ENCODE results near the gene ADORA2A.

The ADORA2A gene

DNA sequence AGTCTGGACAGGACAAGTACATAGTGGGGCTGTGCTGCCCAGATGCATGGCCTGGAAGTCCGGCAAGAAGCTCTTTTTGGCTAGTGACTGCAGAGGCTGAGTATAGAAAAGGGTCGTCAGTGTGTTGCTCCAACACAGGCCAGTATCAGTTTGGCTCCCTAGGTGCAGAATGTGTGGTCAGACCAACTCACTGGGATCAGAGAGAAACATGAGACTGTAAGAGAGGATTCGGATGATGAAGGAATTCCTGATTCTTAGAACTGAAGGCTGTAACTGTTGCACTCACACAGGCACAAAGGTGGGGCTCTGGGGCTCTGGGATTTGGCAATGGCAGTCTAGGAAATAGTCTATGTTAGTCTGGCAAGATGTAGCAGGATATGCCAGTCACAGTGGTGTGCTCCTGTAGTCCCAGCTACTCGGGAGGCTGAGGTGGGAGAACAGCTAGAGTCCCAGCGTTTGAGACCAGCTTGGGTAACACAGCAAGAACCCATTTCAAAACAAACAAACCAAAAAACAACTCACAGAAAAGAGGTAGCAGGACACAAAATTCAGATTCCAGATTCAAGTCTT, 56.7 kb downstream of the ADORA2A start:
- TF ChIP-seq NFIC (IDR thresholded peaks at IDR 0.05), result no peak
- no peak for TF ChIP-seq YY1 (IDR thresholded peaks at IDR 0.05; ENCODE audit: low read depth)
- TF ChIP-seq TAF1 (IDR thresholded peaks at IDR 0.05; ENCODE audit: low read depth), result no peak
- no peak for TF ChIP-seq EP300 (IDR thresholded peaks at IDR 0.05; ENCODE audit: borderline replicate concordance)
- TF ChIP-seq CEBPB (IDR thresholded peaks at IDR 0.05), result no peak
- no peak for TF ChIP-seq RAD21 (IDR thresholded peaks at IDR 0.05; ENCODE audit: low read depth)
- TF ChIP-seq ZBTB7A (IDR thresholded peaks at IDR 0.05; ENCODE audit: low read depth), result no peak
- no peak for TF ChIP-seq TCF12 (IDR thresholded peaks at IDR 0.05; ENCODE audit: low read depth)
- no peak for TF ChIP-seq EGR1 (IDR thresholded peaks at IDR 0.05)
- TF ChIP-seq TEAD4 (IDR thresholded peaks at IDR 0.05), result no peak
- TF ChIP-seq, protein P1, sequence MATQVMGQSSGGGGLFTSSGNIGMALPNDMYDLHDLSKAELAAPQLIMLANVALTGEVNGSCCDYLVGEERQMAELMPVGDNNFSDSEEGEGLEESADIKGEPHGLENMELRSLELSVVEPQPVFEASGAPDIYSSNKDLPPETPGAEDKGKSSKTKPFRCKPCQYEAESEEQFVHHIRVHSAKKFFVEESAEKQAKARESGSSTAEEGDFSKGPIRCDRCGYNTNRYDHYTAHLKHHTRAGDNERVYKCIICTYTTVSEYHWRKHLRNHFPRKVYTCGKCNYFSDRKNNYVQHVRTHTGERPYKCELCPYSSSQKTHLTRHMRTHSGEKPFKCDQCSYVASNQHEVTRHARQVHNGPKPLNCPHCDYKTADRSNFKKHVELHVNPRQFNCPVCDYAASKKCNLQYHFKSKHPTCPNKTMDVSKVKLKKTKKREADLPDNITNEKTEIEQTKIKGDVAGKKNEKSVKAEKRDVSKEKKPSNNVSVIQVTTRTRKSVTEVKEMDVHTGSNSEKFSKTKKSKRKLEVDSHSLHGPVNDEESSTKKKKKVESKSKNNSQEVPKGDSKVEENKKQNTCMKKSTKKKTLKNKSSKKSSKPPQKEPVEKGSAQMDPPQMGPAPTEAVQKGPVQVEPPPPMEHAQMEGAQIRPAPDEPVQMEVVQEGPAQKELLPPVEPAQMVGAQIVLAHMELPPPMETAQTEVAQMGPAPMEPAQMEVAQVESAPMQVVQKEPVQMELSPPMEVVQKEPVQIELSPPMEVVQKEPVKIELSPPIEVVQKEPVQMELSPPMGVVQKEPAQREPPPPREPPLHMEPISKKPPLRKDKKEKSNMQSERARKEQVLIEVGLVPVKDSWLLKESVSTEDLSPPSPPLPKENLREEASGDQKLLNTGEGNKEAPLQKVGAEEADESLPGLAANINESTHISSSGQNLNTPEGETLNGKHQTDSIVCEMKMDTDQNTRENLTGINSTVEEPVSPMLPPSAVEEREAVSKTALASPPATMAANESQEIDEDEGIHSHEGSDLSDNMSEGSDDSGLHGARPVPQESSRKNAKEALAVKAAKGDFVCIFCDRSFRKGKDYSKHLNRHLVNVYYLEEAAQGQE (IDR thresholded peaks at IDR 0.05; ENCODE audit: low read depth), result no peak
- TF ChIP-seq, protein P2, sequence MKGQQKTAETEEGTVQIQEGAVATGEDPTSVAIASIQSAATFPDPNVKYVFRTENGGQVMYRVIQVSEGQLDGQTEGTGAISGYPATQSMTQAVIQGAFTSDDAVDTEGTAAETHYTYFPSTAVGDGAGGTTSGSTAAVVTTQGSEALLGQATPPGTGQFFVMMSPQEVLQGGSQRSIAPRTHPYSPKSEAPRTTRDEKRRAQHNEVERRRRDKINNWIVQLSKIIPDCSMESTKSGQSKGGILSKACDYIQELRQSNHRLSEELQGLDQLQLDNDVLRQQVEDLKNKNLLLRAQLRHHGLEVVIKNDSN (IDR thresholded peaks at IDR 0.05), result no peak
- TF ChIP-seq, protein P3, sequence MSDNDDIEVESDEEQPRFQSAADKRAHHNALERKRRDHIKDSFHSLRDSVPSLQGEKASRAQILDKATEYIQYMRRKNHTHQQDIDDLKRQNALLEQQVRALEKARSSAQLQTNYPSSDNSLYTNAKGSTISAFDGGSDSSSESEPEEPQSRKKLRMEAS (IDR thresholded peaks at IDR 0.05), result no peak
- TF ChIP-seq FOXM1 (IDR thresholded peaks at IDR 0.05; ENCODE audit: borderline replicate concordance, low read depth), result no peak
- TF ChIP-seq CREB1 (IDR thresholded peaks at IDR 0.05; ENCODE audit: low read depth), result no peak

DNA sequence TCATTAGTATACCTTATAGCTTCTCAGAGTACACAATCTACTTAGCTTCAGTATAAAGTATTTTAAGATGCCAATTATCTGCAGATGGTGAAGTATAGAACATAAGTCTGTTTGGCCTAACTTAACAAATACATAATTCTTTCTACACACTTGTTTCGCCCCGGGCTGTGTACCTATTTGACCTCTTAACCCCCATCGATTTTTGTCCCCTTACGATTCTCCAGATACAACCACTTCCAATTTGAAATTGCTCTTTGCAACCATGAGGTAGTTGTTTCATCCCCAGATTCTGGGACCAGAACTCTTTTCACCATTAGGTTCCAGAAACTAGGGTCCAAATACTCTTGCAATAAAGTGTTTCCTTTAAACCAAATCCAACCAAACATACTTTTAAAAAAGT, 57.8 kb downstream of the ADORA2A start:
- TF ChIP-seq TEAD4 (IDR thresholded peaks at IDR 0.05) (no peak), CREB1 (IDR thresholded peaks at IDR 0.05; ENCODE audit: low read depth) (no peak), TAF1 (IDR thresholded peaks at IDR 0.05; ENCODE audit: low read depth) (no peak), NFIC (IDR thresholded peaks at IDR 0.05) (no peak), EGR1 (IDR thresholded peaks at IDR 0.05) (no peak), EP300 (IDR thresholded peaks at IDR 0.05; ENCODE audit: borderline replicate concordance) (no peak), RAD21 (IDR thresholded peaks at IDR 0.05; ENCODE audit: low read depth) (no peak), ZBTB7A (IDR thresholded peaks at IDR 0.05; ENCODE audit: low read depth) (no peak), FOXM1 (IDR thresholded peaks at IDR 0.05; ENCODE audit: borderline replicate concordance, low read depth) (no peak), TCF12 (IDR thresholded peaks at IDR 0.05; ENCODE audit: low read depth) (no peak)
- TF ChIP-seq, protein P2 (IDR thresholded peaks at IDR 0.05), result no peak
- TF ChIP-seq, protein P1 (IDR thresholded peaks at IDR 0.05; ENCODE audit: low read depth), result no peak

DNA sequence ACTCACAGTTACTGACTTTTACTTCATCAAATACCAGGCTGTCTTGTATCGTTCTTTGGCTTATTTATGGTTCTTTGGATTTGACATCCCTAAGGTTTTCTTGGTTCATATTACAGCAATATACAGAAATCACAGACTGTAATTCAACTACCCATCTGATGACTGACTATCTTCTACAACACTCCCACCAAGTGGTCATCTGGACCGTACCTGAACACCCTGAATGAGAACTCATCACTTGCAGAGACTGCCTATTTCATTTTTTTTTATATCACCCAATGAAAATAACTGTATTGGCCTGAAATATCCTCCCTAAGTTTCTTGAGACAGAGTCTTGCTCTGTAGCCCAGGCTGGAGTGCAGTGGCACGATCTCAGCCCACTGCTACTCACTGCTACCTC, 58.2 kb downstream of the ADORA2A start:
- TF ChIP-seq FOXM1 (IDR thresholded peaks at IDR 0.05; ENCODE audit: borderline replicate concordance, low read depth) (no peak), CREB1 (IDR thresholded peaks at IDR 0.05; ENCODE audit: low read depth) (no peak), RAD21 (IDR thresholded peaks at IDR 0.05; ENCODE audit: low read depth) (peak; percentile 39), TAF1 (IDR thresholded peaks at IDR 0.05; ENCODE audit: low read depth) (no peak), EP300 (IDR thresholded peaks at IDR 0.05; ENCODE audit: borderline replicate concordance) (no peak)
- TF ChIP-seq, protein P3 (IDR thresholded peaks at IDR 0.05), result no peak

DNA sequence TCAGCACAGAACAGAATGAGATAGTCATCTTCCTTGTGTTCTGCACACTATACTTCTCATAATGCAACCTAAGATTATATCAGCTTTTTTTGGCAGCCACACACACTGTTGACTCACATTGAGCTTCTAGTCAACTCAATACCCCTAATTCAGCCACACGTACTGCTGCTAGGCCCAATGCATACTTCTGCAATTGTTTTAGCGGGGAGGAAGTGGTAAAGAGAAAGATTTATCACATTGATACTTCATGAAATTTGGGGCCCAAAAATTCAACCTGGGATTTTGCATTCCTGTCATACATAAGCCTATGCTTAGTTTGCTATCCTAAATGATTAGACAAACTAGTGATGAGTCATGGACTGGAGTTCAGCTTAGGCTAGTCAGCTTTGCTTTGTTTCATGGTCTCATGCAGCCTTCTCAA, 59.1 kb downstream of the ADORA2A start:
- TF ChIP-seq TCF12 (IDR thresholded peaks at IDR 0.05; ENCODE audit: low read depth), result no peak
- TF ChIP-seq NFIC (IDR thresholded peaks at IDR 0.05), result 0 out of 2 replicates have a peak, but pooled peaks have one; percentile 14
- no peak for TF ChIP-seq RAD21 (IDR thresholded peaks at IDR 0.05; ENCODE audit: low read depth)
- no peak for TF ChIP-seq EP300 (IDR thresholded peaks at IDR 0.05; ENCODE audit: borderline replicate concordance)
- no peak for TF ChIP-seq TEAD4 (IDR thresholded peaks at IDR 0.05)

DNA sequence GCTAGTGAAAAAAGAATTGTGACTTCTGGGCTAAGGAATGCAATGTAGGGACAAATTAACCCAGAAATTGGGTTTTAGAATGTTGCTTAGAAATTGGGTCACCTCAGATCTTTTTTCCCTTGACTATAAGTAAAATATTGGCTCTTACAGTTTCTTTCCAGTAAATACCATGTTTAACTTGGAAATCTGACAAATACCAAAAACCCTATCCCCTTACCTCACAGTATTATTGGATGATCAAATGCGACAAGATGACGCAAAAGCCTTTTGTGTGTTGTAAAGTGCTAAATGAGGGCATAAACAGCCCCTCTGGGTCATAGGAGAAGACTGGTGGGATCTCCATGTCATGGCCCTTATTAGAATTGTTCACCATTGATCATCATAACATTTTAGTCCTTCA, 61.6 kb downstream of the ADORA2A start:
- TF ChIP-seq, protein P1 (IDR thresholded peaks at IDR 0.05; ENCODE audit: low read depth), result no peak
- no peak for TF ChIP-seq CEBPB (IDR thresholded peaks at IDR 0.05)
- TF ChIP-seq NFIC (IDR thresholded peaks at IDR 0.05), result no peak
- no peak for TF ChIP-seq ZBTB7A (IDR thresholded peaks at IDR 0.05; ENCODE audit: low read depth)
- TF ChIP-seq, protein P3 (IDR thresholded peaks at IDR 0.05), result no peak
- TF ChIP-seq TAF1 (IDR thresholded peaks at IDR 0.05; ENCODE audit: low read depth), result no peak
- TF ChIP-seq EGR1 (IDR thresholded peaks at IDR 0.05), result no peak
- TF ChIP-seq EP300 (IDR thresholded peaks at IDR 0.05; ENCODE audit: borderline replicate concordance), result no peak
- TF ChIP-seq TEAD4 (IDR thresholded peaks at IDR 0.05), result no peak
- no peak for TF ChIP-seq YY1 (IDR thresholded peaks at IDR 0.05; ENCODE audit: low read depth)
- TF ChIP-seq RAD21 (IDR thresholded peaks at IDR 0.05; ENCODE audit: low read depth), result no peak
- no peak for TF ChIP-seq FOXM1 (IDR thresholded peaks at IDR 0.05; ENCODE audit: borderline replicate concordance, low read depth)
- TF ChIP-seq TCF12 (IDR thresholded peaks at IDR 0.05; ENCODE audit: low read depth), result no peak
- TF ChIP-seq, protein P2 (IDR thresholded peaks at IDR 0.05), result no peak
- no peak for TF ChIP-seq CREB1 (IDR thresholded peaks at IDR 0.05; ENCODE audit: low read depth)
